ENCODE results near the gene FRMPD1.

- no peak for TF ChIP-seq CTCF (conservative IDR thresholded peaks at IDR 0.05; ENCODE audit: low read length)
- no peak for TF ChIP-seq EZH2phosphoT487 (IDR thresholded peaks at IDR 0.05; ENCODE audit: borderline replicate concordance)
Observed at GRCh38 chr9:37635808-37636207, 14.9 kb upstream of the FRMPD1 start.
